ENCODE data around the gene CD274. TPM values are rescaled to one million over a fixed set of nuclear protein-coding genes. Genes with fewer than 3 reads are reported as not detected.
"Not testable (repeated sequence)": the region's sequence is repeated elsewhere in the genome, so short reads cannot be mapped to it uniquely, and the experiment has no call there.

The CD274 gene
- total and polyA plus RNA-seq, 7 donors = 0.69 to 4.6 (median 2.5) TPM

DNA sequence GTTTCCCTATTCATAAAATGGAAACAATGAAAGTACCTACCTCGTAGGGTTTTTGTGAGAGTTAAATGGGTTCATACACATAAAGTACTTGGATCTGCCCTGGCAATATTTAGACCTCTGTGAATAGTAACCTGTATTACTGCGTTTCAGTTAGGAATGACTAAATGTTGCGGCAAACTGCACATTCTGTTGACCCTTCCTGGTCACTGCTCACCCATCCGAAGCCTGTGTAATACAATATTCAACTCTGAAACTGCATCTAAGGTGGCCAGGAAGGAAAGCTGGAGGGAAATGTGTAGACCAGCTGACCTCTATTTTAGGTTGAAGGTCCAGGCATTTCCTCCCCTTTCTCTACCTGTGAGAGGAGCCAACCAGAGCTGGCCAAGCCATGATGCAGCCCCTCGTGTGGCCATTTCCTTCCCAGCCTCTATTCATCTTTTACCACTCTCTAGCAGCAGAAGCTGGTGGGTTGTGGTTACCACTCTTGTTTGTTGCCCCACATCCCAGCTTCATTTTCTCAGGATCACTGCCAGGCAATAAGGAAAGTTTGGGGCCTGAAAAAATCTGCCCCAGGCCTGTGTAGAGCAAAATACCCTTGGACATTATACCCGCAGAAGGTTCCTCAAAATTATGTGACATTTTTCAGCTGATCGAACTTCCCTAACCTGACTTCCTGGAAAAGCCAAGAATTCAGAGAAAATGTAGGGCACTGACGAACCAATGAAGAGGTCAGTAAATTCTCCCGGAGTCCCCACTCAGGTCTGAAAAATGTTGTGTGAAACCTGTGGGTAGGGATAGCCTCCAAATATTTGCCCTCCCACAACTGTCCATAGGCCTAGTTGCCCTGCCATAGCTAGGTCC, 39.5 kb downstream of the CD274 start:
- Histone ChIP-seq H3K27me3 (ENCODE audit: insufficient read depth in 3 of 3, low read length in 2 of 3) (no peaks in the 10 kb centered on the region), H3K9me3 (no peaks in the 10 kb centered on the region), H3K4me3 (no peak overlapping the region), H3K4me1 (no peaks in the 10 kb centered on the region), H3K27ac (no peak overlapping the region), H3K36me3 (ENCODE audit: insufficient read depth in 1 of 2, low read depth in 1 of 2) (no peaks in the 10 kb centered on the region)
- intact Hi-C loops (cut with DNase I) = no loop called here
- ATAC-seq (no peak), DNase-seq (no peak)
- TF ChIP-seq, protein P1, sequence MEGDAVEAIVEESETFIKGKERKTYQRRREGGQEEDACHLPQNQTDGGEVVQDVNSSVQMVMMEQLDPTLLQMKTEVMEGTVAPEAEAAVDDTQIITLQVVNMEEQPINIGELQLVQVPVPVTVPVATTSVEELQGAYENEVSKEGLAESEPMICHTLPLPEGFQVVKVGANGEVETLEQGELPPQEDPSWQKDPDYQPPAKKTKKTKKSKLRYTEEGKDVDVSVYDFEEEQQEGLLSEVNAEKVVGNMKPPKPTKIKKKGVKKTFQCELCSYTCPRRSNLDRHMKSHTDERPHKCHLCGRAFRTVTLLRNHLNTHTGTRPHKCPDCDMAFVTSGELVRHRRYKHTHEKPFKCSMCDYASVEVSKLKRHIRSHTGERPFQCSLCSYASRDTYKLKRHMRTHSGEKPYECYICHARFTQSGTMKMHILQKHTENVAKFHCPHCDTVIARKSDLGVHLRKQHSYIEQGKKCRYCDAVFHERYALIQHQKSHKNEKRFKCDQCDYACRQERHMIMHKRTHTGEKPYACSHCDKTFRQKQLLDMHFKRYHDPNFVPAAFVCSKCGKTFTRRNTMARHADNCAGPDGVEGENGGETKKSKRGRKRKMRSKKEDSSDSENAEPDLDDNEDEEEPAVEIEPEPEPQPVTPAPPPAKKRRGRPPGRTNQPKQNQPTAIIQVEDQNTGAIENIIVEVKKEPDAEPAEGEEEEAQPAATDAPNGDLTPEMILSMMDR (IDR thresholded peaks at IDR 0.05) = no peak
- 80 to 91% (median 85%) methylated on average over 9 of the region's 9 CpGs for WGBS, 3 donors

DNA sequence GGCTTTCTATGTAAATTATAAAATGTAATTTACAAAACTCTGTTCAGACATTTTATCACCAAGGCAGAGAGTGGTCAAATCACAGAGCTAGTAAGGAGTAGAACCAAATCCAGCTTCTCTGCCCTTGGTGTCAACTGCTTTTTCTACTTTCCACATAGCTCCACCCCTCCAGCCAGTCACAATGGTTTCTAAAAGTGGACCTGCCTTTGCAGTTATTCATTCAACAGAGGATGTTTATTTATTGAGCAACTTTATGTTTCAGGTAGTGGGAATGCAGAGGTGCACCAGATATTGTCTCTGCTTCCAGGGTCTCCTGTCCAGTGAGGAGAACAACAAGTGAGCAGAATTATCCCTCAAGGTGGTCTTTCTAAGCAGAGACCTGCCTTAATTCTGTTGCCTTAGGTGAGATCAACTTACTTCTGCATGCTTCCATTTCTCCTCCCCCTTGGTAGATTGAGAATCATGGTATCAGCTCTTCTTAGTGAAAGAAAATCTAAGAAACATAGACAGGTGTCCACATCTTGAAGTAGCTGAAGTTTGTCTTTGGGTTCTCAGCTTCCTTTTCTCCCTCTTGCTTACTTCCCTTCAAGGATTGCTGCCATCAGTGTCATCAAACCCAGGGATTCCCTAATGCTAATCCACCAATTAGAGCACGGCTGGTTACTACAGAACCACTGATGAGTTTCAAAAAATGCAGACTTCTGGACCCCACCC, 42.8 kb downstream of the CD274 start:
- no peak overlapping the region for H3K27ac ChIP-seq

DNA sequence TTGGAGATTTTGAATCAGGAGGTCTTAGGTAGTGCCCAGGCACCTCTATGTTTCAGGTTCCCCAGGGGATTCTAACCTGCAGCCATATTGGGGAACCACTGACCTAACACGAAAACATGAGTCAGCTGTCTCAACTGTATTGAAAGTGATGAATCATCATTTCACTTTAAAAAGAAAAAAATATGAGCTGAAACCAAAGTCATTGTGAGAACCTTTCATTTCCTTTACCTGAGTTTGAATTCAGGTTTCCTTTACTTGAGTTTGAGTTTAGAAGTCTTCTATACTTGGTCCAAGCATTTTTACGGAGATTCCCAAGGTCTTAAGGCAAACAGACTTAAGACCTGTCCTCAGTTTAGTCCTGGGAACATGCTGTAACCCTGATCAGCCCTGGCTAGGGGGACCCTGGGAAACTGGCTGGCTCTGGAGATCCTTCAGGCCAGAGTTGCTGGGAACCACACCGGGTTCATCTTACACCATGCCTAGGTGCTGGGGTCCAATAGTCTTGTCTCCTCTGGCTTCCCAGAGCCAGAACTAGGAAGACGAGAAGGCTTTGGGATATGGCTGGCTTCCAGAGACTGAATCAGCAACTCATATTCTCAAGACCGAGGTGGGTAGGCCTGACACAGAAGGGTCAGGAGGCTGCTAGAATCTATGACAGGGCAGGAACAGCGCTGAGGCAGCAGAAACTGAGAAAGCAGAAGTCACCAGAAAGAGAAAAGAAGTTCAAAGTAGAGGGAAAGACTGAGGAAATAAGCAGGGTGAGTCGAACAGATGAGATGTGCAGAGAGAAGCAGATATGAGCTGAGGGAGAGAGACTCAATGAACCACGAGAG, 43.6 kb downstream of the CD274 start:
- no peaks in the 10 kb centered on the region for H3K9me3 ChIP-seq
- H3K4me1 ChIP-seq = no peaks in the 10 kb centered on the region
- peak in 3 of 4 donors; percentile 25 to 38 (median 33) for ATAC-seq
- DNase-seq = no peak
- no peak overlapping the region for H3K4me3 ChIP-seq
- 65 to 79% (median 72%) methylated on average over 8 of the region's 8 CpGs for WGBS, 3 donors
- intact Hi-C loops (cut with DNase I) = no loop called here
- H3K36me3 ChIP-seq (ENCODE audit: insufficient read depth in 1 of 2, low read depth in 1 of 2) = no peaks in the 10 kb centered on the region
- no peak overlapping the region for H3K27ac ChIP-seq
- no peaks in the 10 kb centered on the region for H3K27me3 ChIP-seq (ENCODE audit: insufficient read depth in 3 of 3, low read length in 2 of 3)
- TF ChIP-seq, protein P1 (IDR thresholded peaks at IDR 0.05) = no peak

More for the DNA sequence above, 42.8 kb downstream of the CD274 start:
- H3K36me3 ChIP-seq (ENCODE audit: insufficient read depth in 1 of 2, low read depth in 1 of 2) = no peaks in the 10 kb centered on the region
- H3K27me3 ChIP-seq (ENCODE audit: insufficient read depth in 3 of 3, low read length in 2 of 3) = no peaks in the 10 kb centered on the region
- no peak overlapping the region for H3K4me3 ChIP-seq
- 50 to 95% (median 64%) methylated on average over 1 of the region's 1 CpG for WGBS, 3 donors
- intact Hi-C loops (cut with DNase I) = no loop called here
- H3K9me3 ChIP-seq = no peaks in the 10 kb centered on the region
- no peak for DNase-seq
- TF ChIP-seq, protein P1 (IDR thresholded peaks at IDR 0.05) = no peak
- no peak for ATAC-seq
- no peaks in the 10 kb centered on the region for H3K4me1 ChIP-seq

DNA sequence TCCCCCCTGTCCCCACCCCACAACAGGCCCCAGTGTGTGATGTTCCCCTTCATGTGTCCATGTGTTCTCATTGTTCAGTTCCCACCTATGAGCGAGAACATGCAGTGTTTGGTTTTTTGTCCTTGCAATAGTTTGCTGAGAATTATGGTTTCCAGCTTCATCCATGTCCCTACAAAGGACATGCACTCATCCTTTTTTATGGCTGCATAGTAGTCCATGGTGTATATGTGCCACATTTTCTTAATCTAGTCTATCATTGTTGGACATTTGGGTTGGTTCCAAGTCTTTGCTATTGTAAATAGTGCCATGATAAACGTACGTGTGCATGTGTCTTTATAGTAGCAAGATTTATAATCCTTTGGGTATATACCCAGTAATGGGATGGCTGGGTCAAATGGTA, 44.4 kb downstream of the CD274 start:
- ATAC-seq; DNase-seq; H3K9me3 ChIP-seq; H3K4me3 ChIP-seq; H3K36me3 ChIP-seq (ENCODE audit: insufficient read depth in 1 of 2, low read depth in 1 of 2); H3K27ac ChIP-seq; H3K4me1 ChIP-seq; intact Hi-C loops (cut with DNase I); H3K27me3 ChIP-seq (ENCODE audit: insufficient read depth in 3 of 3, low read length in 2 of 3): not testable (repeated sequence)
- 84 to 90% (median 89%) methylated on average over 3 of the region's 3 CpGs for WGBS, 3 donors

Measured in psoas muscle (tissue), 8 donors.